Inferior parietal cortex (tissue), 1 donor: ENCODE data around the gene ZFAND2A.

Experiments used
- DNase-seq: peaks from one replicate; pipeline ENCODE4 v3.0.0-alpha.2; 2016; ENCODE audit errors: extremely low spot score

Gene ZFAND2A

DNA sequence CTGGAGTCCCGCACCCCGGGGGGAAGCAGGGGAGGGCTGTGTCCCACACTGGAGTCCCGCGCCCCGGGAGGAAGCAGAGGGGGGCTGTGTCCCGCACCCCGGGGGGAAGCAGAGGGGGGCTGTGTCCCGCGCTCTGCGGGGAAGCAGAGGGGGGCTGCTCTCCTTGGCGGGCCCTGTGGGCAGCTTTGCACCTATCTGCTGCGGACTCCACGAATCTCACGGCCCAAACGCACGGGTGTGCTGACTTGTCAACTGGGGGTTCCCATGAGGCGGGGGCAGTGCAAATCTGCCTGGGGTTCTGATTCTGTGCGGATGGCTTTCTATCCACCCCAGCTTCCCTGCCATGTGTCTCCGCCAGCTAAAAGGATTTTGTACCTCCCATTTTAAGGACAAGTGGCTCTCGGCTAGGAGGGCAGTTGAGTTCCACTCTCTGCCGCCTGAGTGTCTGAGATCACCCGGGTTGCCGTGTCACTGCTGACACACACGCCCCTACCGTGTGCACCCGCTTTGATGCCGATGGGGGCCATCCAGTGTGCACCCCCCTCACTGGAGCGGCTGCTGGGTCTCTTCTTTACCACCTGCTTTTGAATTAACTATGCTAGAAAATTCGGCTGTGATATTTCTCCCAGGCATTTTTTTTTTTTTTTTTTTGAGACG is 51.6 kb downstream of the ZFAND2A start:
- DNase-seq, result no peak

DNA sequence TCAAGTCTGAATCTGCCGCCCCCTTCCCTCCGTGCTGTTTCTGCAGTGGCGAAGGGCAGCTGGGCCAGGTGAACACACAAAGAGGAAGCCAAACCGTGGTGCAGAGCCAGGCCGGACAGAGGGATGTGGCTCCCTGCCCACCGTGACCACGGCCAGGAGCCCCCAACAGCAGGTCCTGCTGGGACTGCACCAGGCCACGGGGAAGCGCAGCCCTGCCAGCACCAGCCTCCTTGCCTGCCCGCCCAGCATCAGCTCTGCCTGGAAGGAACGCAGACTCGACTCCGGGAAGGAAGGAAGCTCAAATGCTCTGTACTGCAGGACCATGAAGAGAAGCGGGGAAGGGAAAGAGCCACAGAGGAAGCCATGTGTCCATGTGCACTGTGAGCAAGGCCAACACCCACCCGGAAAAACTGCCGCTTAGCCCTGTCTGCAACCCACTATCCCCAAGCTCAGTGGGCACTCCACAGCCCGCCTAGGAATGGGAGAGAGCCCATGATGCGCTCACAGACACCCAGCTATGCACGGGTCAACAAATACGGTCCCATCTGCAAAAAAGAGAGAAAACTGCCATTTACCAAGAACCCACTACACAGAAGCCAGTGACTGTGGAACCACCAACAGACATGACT is 53.1 kb downstream of the ZFAND2A start:
- DNase-seq, result no peak

DNA sequence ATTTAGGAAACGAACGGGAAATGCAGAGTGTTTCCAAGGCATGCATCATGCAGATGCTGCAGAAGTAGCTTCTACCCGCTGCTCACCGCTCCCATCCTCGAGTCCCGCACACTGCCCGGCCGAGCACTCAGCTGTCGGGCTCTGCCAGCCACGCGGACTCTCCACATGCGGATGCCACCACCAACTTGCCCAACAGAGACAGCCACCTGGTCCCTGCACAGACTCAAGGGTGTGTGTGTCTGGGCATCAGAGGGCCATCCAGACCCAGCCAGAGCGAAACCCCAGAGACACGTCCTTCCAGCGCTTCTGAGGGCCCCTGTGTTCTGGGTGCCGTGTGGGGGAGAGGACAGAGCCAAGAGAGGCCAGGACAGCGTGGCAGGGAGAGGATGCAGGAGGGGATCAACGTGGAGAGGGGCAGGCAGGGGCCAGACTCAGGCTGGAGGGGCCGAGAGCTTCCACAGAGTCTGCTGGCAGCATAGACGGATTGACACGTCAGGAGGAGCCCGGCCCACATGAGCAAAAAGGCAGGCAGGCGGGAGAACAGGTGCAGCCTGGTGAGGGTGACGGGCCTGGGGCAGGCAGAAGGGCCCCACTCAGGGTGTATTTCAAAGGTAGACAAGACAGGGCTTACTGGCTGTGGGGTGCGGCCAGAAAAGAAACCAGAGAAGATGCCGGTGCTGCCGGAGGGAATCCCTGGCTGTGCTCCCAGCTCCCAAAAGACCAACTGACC is 53.8 kb downstream of the ZFAND2A start:
- no peak for DNase-seq

DNA sequence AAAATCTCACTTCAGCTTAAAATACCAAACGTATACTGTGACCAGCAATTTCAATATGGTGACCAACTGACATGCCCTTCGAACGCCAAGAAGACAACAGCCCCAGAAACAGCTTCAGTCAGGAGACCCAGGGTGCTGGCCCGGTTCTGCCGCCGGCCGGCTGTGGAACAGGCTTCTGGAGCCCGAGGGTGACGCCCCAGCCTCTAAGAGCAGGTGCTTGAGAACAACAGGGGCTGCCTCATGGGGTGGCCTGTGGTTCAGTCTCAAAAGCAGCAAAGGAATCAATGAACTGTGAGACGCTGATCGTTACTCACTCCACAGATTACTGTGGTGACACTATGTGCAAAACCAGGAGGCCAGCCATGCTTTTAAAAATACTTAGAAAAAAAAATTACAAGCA is 54.8 kb downstream of the ZFAND2A start:
- DNase-seq, result no peak

DNA sequence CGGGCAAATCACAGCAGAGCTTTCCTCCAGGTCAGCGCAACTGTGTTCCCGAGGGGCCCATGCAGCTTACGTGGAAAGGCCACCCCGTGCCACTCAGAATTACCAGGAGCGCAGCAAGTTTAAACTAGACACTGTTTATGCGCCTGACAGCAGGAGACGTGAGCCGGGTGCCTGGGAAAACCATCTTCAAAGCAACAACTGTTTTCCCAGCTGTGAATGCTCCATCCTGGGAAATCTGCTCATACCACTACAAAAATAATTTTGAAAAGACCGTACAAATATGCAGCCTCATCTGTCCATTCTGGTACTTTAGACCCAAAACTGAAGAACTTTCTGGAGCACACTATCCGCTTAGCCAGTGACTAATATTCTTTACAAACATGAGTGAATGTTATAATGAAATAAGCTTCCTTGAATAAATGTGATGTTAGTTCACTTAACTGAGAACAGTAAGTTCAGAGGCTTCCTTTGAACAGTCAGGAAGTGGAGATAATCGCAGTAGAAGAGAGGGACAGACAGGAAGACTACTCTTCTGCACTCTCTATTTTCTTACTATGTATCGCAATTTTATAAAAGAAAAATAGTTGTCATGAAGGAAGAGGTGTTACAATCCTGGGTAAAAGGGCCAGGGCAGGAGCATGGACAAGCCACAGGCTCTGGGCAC is 55.3 kb downstream of the ZFAND2A start:
- DNase-seq, result no peak

DNA sequence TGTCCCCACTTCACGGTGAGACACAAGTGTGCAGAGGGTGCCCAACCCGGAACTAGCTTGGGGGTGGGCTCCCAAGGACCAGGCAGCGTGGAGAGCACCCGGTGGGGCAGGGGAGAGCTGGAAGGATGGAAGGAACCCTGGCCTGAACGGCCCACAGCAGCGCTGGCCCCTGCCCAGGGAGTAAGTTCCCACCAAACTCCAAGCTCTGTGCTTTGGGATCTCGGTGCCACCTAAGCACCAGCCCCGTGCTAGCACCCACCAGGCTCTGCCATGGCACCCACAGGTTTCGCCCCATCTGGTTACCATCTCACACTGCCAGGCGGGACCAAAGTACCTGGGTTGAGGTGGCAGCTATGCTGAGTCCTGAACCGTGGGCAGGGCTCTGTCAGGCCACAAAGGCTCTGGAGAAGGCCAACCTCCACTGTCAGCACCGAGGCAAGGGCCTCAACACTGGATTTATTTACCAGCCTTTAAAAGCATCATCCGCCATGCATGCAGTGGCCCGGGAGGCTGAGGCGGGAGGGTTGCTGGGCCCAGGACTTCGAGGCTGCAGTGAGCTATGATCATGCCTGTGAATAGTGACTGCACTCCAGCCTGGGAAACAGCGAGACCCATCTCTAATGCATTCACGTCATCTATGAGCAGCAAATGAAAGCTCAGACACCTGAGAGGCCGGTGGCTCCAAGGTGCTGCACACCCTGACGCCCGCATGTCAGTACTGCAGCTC is 56.0 kb downstream of the ZFAND2A start:
- DNase-seq, result no peak

DNA sequence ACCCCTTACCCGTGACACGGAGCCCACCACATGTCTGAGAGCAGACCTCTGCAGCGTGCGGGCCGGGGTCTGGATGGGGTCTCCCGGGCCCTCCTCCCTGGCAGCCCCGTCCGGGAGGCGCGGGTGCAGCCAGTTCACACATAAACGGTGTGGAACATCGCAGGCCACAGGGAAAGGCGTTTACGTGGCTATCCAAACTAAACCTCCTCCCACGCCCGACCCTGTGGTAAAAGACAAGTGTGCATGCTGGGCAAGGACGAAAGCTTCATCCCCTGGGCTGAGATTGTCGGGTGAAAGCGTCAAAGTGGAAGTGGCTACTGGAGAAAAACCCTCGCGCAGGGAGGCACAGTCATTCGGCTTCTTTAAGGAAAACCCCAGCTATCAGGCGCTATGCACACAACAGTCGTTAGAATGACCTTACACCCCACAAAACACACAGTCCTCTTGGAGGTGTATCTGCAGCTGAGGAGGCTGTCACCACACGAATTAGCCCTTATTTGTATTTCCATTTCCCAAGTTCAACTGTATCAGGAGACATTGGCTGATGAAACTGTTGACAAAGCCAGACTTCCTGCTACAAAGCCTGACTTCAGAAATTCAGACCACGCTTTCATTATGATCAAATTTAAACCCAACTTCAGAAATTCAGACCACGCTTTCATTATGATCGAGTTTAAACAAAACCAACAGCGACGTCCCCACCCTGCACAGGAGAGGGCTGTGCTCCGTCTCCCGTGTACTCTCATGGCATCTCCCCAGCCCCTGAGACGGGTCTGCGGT is 56.8 kb downstream of the ZFAND2A start:
- DNase-seq, result no peak
